ENCODE results near the gene SLC15A2.

Gene SLC15A2

GRCh38 chr3:121969631-121970030, 75.4 kb downstream of the SLC15A2 start:
- H3K4me3 ChIP-seq (ENCODE audit: low read length): no peak overlapping the region
- no peaks in the 10 kb centered on the region for H3K36me3 ChIP-seq (ENCODE audit: control insufficient read depth, insufficient read depth, low read length)
- H3K27me3 ChIP-seq (ENCODE audit: control insufficient read depth, insufficient read depth, low read length): no peaks in the 10 kb centered on the region
- no peaks in the 10 kb centered on the region for H3K9me3 ChIP-seq (ENCODE audit: control insufficient read depth, low read length)
- no peaks in the 10 kb centered on the region for H3K4me1 ChIP-seq (ENCODE audit: control insufficient read depth, insufficient read depth, low read length)
- no peak overlapping the region for H3K9ac ChIP-seq (ENCODE audit: low read length)

- Histone ChIP-seq H3K27me3 (ENCODE audit: control insufficient read depth, insufficient read depth, low read length) (no peaks in the 10 kb centered on the region), H3K9me3 (ENCODE audit: control insufficient read depth, low read length) (no peaks in the 10 kb centered on the region), H3K4me1 (ENCODE audit: control insufficient read depth, insufficient read depth, low read length) (no peaks in the 10 kb centered on the region), H3K4me3 (ENCODE audit: low read length) (no peak overlapping the region), H3K9ac (ENCODE audit: low read length) (no peak overlapping the region), H3K36me3 (ENCODE audit: control insufficient read depth, insufficient read depth, low read length) (no peaks in the 10 kb centered on the region)
Measured at GRCh38 chr3:121970047-121970446, 75.8 kb downstream of the SLC15A2 start.

- Histone ChIP-seq H3K4me1 (ENCODE audit: control insufficient read depth, insufficient read depth, low read length) (no peaks in the 10 kb centered on the region), H3K4me3 (ENCODE audit: low read length) (no peak overlapping the region), H3K9ac (ENCODE audit: low read length) (no peak overlapping the region), H3K27me3 (ENCODE audit: control insufficient read depth, insufficient read depth, low read length) (no peaks in the 10 kb centered on the region), H3K36me3 (ENCODE audit: control insufficient read depth, insufficient read depth, low read length) (no peaks in the 10 kb centered on the region), H3K9me3 (ENCODE audit: control insufficient read depth, low read length) (no peaks in the 10 kb centered on the region)
Measured at GRCh38 chr3:121974601-121975111, 80.5 kb downstream of the SLC15A2 start.

GRCh38 chr3:121975702-121976302, 81.6 kb downstream of the SLC15A2 start:
- Histone ChIP-seq H3K27me3 (ENCODE audit: control insufficient read depth, insufficient read depth, low read length) (no peaks in the 10 kb centered on the region), H3K4me3 (ENCODE audit: low read length) (no peak overlapping the region), H3K9ac (ENCODE audit: low read length) (no peak overlapping the region), H3K9me3 (ENCODE audit: control insufficient read depth, low read length) (no peaks in the 10 kb centered on the region), H3K4me1 (ENCODE audit: control insufficient read depth, insufficient read depth, low read length) (no peaks in the 10 kb centered on the region), H3K36me3 (ENCODE audit: control insufficient read depth, insufficient read depth, low read length) (no peaks in the 10 kb centered on the region)

GRCh38 chr3:121976727-121977126, 82.5 kb downstream of the SLC15A2 start:
- Histone ChIP-seq H3K36me3 (ENCODE audit: control insufficient read depth, insufficient read depth, low read length) (no peaks in the 10 kb centered on the region), H3K4me1 (ENCODE audit: control insufficient read depth, insufficient read depth, low read length) (no peaks in the 10 kb centered on the region), H3K9me3 (ENCODE audit: control insufficient read depth, low read length) (no peaks in the 10 kb centered on the region), H3K27me3 (ENCODE audit: control insufficient read depth, insufficient read depth, low read length) (no peaks in the 10 kb centered on the region), H3K4me3 (ENCODE audit: low read length) (no peak overlapping the region), H3K9ac (ENCODE audit: low read length) (no peak overlapping the region)

GRCh38 chr3:121979246-121979645, 85.0 kb downstream of the SLC15A2 start:
- Histone ChIP-seq H3K36me3 (ENCODE audit: control insufficient read depth, insufficient read depth, low read length) (no peaks in the 10 kb centered on the region), H3K27me3 (ENCODE audit: control insufficient read depth, insufficient read depth, low read length) (no peaks in the 10 kb centered on the region), H3K9me3 (ENCODE audit: control insufficient read depth, low read length) (no peaks in the 10 kb centered on the region), H3K4me3 (ENCODE audit: low read length) (no peak overlapping the region), H3K4me1 (ENCODE audit: control insufficient read depth, insufficient read depth, low read length) (no peaks in the 10 kb centered on the region), H3K9ac (ENCODE audit: low read length) (no peak overlapping the region)

- Histone ChIP-seq H3K36me3 (ENCODE audit: control insufficient read depth, insufficient read depth, low read length) (no peaks in the 10 kb centered on the region), H3K9ac (ENCODE audit: low read length) (no peak overlapping the region), H3K4me1 (ENCODE audit: control insufficient read depth, insufficient read depth, low read length) (no peaks in the 10 kb centered on the region), H3K27me3 (ENCODE audit: control insufficient read depth, insufficient read depth, low read length) (no peaks in the 10 kb centered on the region), H3K9me3 (ENCODE audit: control insufficient read depth, low read length) (no peaks in the 10 kb centered on the region), H3K4me3 (ENCODE audit: low read length) (no peak overlapping the region)
Measured at GRCh38 chr3:121979734-121980449, 85.7 kb downstream of the SLC15A2 start.

GRCh38 chr3:121980450-121980796, 86.2 kb downstream of the SLC15A2 start:
- Histone ChIP-seq H3K4me3 (ENCODE audit: low read length) (no peak overlapping the region), H3K27me3 (ENCODE audit: control insufficient read depth, insufficient read depth, low read length) (no peaks in the 10 kb centered on the region), H3K9ac (ENCODE audit: low read length) (no peak overlapping the region), H3K9me3 (ENCODE audit: control insufficient read depth, low read length) (no peaks in the 10 kb centered on the region), H3K36me3 (ENCODE audit: control insufficient read depth, insufficient read depth, low read length) (no peaks in the 10 kb centered on the region), H3K4me1 (ENCODE audit: control insufficient read depth, insufficient read depth, low read length) (no peaks in the 10 kb centered on the region)

GRCh38 chr3:121981473-121981872, 87.3 kb downstream of the SLC15A2 start:
- Histone ChIP-seq H3K27me3 (ENCODE audit: control insufficient read depth, insufficient read depth, low read length) (no peaks in the 10 kb centered on the region), H3K9ac (ENCODE audit: low read length) (no peak overlapping the region), H3K36me3 (ENCODE audit: control insufficient read depth, insufficient read depth, low read length) (no peaks in the 10 kb centered on the region), H3K4me3 (ENCODE audit: low read length) (no peak overlapping the region), H3K4me1 (ENCODE audit: control insufficient read depth, insufficient read depth, low read length) (no peaks in the 10 kb centered on the region), H3K9me3 (ENCODE audit: control insufficient read depth, low read length) (no peaks in the 10 kb centered on the region)

- H3K27me3 ChIP-seq (ENCODE audit: control insufficient read depth, insufficient read depth, low read length): no peaks in the 10 kb centered on the region
Measured at GRCh38 chr3:121985846-121986245, 91.6 kb downstream of the SLC15A2 start.

GRCh38 chr3:121988146-121988545, 93.9 kb downstream of the SLC15A2 start:
- Histone ChIP-seq H3K9me3 (ENCODE audit: control insufficient read depth, low read length) (no peaks in the 10 kb centered on the region), H3K36me3 (ENCODE audit: control insufficient read depth, insufficient read depth, low read length) (no peaks in the 10 kb centered on the region), H3K9ac (ENCODE audit: low read length) (no peak overlapping the region), H3K27me3 (ENCODE audit: control insufficient read depth, insufficient read depth, low read length) (no peaks in the 10 kb centered on the region), H3K4me1 (ENCODE audit: control insufficient read depth, insufficient read depth, low read length) (no peaks in the 10 kb centered on the region), H3K4me3 (ENCODE audit: low read length) (no peak overlapping the region)

More at GRCh38 chr3:121985846-121986245, 91.6 kb downstream of the SLC15A2 start:
- no peaks in the 10 kb centered on the region for H3K36me3 ChIP-seq (ENCODE audit: control insufficient read depth, insufficient read depth, low read length)
- H3K9me3 ChIP-seq (ENCODE audit: control insufficient read depth, low read length): no peaks in the 10 kb centered on the region
- no peak overlapping the region for H3K9ac ChIP-seq (ENCODE audit: low read length)
- no peak overlapping the region for H3K4me3 ChIP-seq (ENCODE audit: low read length)
- no peaks in the 10 kb centered on the region for H3K4me1 ChIP-seq (ENCODE audit: control insufficient read depth, insufficient read depth, low read length)

- H3K9ac ChIP-seq (ENCODE audit: low read length): no peak overlapping the region
- H3K4me3 ChIP-seq (ENCODE audit: low read length): no peak overlapping the region
Measured at GRCh38 chr3:121989943-121990342, 95.7 kb downstream of the SLC15A2 start.

More at GRCh38 chr3:121989943-121990342, 95.7 kb downstream of the SLC15A2 start:
- no peaks in the 10 kb centered on the region for H3K36me3 ChIP-seq (ENCODE audit: control insufficient read depth, insufficient read depth, low read length)
- no peaks in the 10 kb centered on the region for H3K4me1 ChIP-seq (ENCODE audit: control insufficient read depth, insufficient read depth, low read length)
- no peaks in the 10 kb centered on the region for H3K9me3 ChIP-seq (ENCODE audit: control insufficient read depth, low read length)
- H3K27me3 ChIP-seq (ENCODE audit: control insufficient read depth, insufficient read depth, low read length): no peaks in the 10 kb centered on the region
